ENCODE measurements around the gene MFN2. TPM values are rescaled to one million over a fixed set of nuclear protein-coding genes. Genes with fewer than 3 reads are reported as not detected.

Gene MFN2
- total RNA-seq, 1 experiment from 2014 or later: 72.6 TPM

DNA sequence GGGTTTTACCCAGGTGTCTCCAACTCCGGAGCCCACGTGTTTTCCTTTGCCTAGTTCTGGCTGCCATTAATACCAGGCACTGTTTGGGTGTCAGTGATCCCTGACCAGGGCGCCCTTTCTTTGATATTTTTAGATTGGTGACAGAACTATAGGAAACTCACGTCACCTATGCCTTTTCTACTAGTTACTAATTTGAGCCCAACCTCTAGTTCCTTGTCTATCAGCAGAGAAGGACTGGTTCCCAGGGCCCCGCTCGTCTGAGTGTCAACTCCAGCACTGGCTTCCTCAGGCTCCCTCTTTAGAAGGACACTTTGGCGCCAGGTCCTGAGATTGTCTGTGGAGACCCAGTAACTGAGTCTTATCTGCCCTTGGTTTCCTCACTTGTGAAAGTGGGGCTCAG is 9.4 kb downstream of the MFN2 start:
- Histone ChIP-seq H4K20me1 (ENCODE audit: insufficient read depth) (no peaks in the 10 kb centered on the region), H3K4me1 (replicated peaks; ENCODE audit: insufficient read depth) (peaks cover 9% of the 10 kb centered on the region; the same call in 1 of the 2 replicates), H3F3A (ENCODE audit: insufficient read depth, low read depth) (no peaks in the 10 kb centered on the region), H2AFZ (no peak overlapping the region), H3K4me2 (no peak overlapping the region), H3K4me3 (no peak overlapping the region), H3K36me3 (ENCODE audit: low read depth) (0 out of 2 replicates have a peak, but pooled peaks cover 4% of the 10 kb centered on the region), H3K27ac (peak overlapping the region; percentile 68), H3K27me3 (ENCODE audit: insufficient read depth, low read depth) (no peaks in the 10 kb centered on the region), H3K9me2 (ENCODE audit: insufficient read depth) (no peaks in the 10 kb centered on the region), H3K9me3 (ENCODE audit: insufficient read depth, low read depth) (no peaks in the 10 kb centered on the region), H3K79me2 (ENCODE audit: low read depth) (peaks cover 8% of the 10 kb centered on the region; the same call in 1 of the 2 replicates)
- ChIA-PET POLR2A (ENCODE audit: unreplicated experiment) (no interaction called here), CTCF (no interaction called here)
- TF ChIP-seq CTCF (conservative IDR thresholded peaks at IDR 0.05): no peak
- no peak for TF ChIP-seq EZH2 (IDR thresholded peaks at IDR 0.05; ENCODE audit: low read depth)
- DNase-seq: no peak
- intact Hi-C loops (cut with micrococcal nuclease; ENCODE audit: unreplicated experiment): no loop called here
- BruUV-seq (replicated peaks): TSS peak; percentile 59

DNA sequence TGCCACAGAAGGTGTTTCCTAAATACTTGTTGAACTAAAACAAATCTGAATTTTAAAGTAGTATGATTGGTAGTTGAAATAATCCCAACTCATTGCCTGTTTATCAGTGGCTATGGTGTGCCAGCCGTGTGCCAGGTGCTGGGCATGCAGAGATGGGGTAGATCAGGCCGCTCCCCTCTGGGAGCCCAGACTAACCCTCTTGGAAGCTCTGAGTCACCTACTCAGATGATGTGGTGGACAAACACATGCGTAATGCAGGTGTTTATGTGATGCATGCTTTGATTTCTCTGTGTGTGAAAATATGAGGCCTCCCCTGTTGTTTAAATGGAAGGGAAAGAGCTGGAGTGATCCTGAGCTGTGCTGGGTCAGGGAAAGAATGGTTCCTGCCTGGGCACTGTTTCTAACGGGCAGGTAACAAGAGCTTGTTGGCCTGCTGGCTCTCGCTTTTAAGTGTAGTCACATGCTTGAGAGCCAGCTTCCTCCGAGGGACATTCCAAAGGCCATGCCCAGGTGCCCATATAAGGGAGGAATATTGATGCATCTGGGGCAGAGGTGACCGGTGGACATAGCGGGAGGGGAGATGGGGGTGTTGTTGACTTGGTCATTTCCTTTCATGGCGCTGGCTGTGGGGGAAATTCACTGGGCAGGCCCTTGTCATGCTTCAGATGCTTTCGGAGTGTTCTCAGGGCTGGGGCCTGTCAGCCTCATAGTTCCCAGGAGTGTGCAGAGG is 10.2 kb downstream of the MFN2 start:
- no peaks in the 10 kb centered on the region for H3K27me3 ChIP-seq (ENCODE audit: insufficient read depth, low read depth)
- H4K20me1 ChIP-seq (ENCODE audit: insufficient read depth): no peaks in the 10 kb centered on the region
- BruUV-seq (replicated peaks): no TSS peak
- no peak overlapping the region for H3K4me2 ChIP-seq
- H2AFZ ChIP-seq: no peak overlapping the region
- 0 out of 2 replicates have a peak, but pooled peaks cover 4% of the 10 kb centered on the region for H3K36me3 ChIP-seq (ENCODE audit: low read depth)
- H3K4me3 ChIP-seq: no peak overlapping the region
- no peaks in the 10 kb centered on the region for H3F3A ChIP-seq (ENCODE audit: insufficient read depth, low read depth)
- H3K9me3 ChIP-seq (ENCODE audit: insufficient read depth, low read depth): no peaks in the 10 kb centered on the region
- H3K27ac ChIP-seq: peak overlapping the region; percentile 68
- TF ChIP-seq CTCF (conservative IDR thresholded peaks at IDR 0.05) (no peak), EZH2 (IDR thresholded peaks at IDR 0.05; ENCODE audit: low read depth) (no peak)
- ChIA-PET CTCF (interaction anchor here (0.8 kb wide), 1 partner anchor 11 kb away, joined by 3 read pairs; no protein-coding TSS in a partner anchor), POLR2A (ENCODE audit: unreplicated experiment) (interaction anchor here (0.6 to 0.7 kb wide), 3 partner anchors 9 to 1389 kb away, joined by 4 to 9 read pairs (median 5); no protein-coding TSS in a partner anchor)
- 0 out of 2 replicates have a peak, but pooled peaks cover 3% of the 10 kb centered on the region for H3K79me2 ChIP-seq (ENCODE audit: low read depth)
- intact Hi-C loops (cut with micrococcal nuclease; ENCODE audit: unreplicated experiment): no loop called here
- H3K9me2 ChIP-seq (ENCODE audit: insufficient read depth): no peaks in the 10 kb centered on the region
- H3K4me1 ChIP-seq (replicated peaks; ENCODE audit: insufficient read depth): peaks cover 9% of the 10 kb centered on the region; the same call in 1 of the 2 replicates
- DNase-seq: peak in 1 of 2 experiments; percentile 37

DNA sequence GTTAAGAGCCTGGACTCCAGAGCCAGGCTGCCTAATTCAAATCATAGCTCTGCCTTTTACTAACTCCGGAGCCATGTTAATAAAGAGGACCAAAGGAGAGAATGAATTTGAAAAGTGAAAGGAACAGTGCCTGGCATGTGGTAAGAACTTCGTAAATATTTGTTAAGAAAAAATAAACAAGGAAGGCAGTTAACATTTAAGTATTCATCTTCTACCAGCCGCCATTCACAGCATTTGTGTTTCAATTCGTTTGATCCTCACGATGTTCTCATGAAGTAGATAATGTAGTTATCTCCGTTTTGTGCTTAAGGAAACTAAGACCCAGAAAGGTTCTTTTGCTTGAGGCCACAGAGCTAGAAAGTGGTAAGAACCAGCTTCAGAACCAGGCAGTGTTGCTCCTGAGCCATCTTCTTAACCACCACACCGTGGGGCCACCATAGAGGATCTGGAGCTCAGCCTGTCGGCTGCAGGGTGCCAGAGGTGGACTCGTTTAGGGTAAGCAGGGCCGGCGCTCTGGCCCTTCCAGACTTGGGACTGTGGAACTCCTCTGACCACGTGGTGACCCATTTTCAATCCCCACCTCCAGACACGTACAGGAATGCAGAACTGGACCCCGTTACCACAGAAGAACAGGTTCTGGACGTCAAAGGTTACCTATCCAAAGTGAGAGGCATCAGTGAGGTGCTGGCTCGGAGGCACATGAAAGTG is 11.9 kb downstream of the MFN2 start:
- intact Hi-C loops (cut with micrococcal nuclease; ENCODE audit: unreplicated experiment): no loop called here
- no peaks in the 10 kb centered on the region for H3F3A ChIP-seq (ENCODE audit: insufficient read depth, low read depth)
- no peaks in the 10 kb centered on the region for H3K27me3 ChIP-seq (ENCODE audit: insufficient read depth, low read depth)
- H4K20me1 ChIP-seq (ENCODE audit: insufficient read depth): no peaks in the 10 kb centered on the region
- H3K79me2 ChIP-seq (ENCODE audit: low read depth): no peaks in the 10 kb centered on the region
- H3K9me3 ChIP-seq (ENCODE audit: insufficient read depth, low read depth): no peaks in the 10 kb centered on the region
- no peak overlapping the region for H2AFZ ChIP-seq
- H3K4me3 ChIP-seq: no peak overlapping the region
- H3K27ac ChIP-seq: no peak overlapping the region
- H3K4me2 ChIP-seq: no peak overlapping the region
- H3K4me1 ChIP-seq (replicated peaks; ENCODE audit: insufficient read depth): peaks cover 9% of the 10 kb centered on the region; the same call in 1 of the 2 replicates
- ChIA-PET CTCF (no interaction called here), POLR2A (ENCODE audit: unreplicated experiment) (no interaction called here)
- no peak for DNase-seq
- no peaks in the 10 kb centered on the region for H3K9me2 ChIP-seq (ENCODE audit: insufficient read depth)
- BruUV-seq (replicated peaks): no TSS peak
- 0 out of 2 replicates have a peak, but pooled peaks cover 4% of the 10 kb centered on the region for H3K36me3 ChIP-seq (ENCODE audit: low read depth)
- no peak for TF ChIP-seq EZH2 (IDR thresholded peaks at IDR 0.05; ENCODE audit: low read depth)
- no peak for TF ChIP-seq CTCF (conservative IDR thresholded peaks at IDR 0.05)
